Measurements from ENCODE around the gene AGPAT4. TPM values are rescaled to one million over a fixed set of nuclear protein-coding genes. Genes with fewer than 3 reads are reported as not detected.

AGPAT4 gene
- total and polyA plus RNA-seq, 2 experiments from 2014 or later = 10.6 to 11.8 TPM

DNA sequence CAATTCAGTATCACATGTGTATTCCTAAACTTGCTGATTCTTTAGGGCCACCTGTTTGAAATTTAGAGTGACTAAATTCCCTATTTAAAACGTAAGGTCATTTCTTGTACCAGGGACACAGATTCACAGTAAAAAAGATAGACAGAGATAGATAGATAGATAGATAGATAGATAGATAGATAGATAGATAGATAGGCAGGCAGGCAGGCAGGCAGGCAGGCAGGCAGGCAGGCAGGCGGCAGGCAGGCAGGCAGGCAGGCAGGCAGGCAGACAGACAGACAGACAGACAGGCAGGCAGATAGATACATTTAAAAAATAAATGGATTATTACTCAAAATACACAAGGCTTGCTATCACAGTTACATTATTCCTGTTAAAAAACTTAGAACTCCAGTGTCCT lies 54.2 kb downstream of the AGPAT4 start:
- Histone ChIP-seq H3K36me3 (replicated peaks; ENCODE audit: insufficient read depth, low read depth) (no peaks in the 10 kb centered on the region), H2AFZ (no peak overlapping the region), H3K9me2 (replicated peaks; ENCODE audit: insufficient read depth) (no peaks in the 10 kb centered on the region), H4K20me1 (ENCODE audit: insufficient read depth, poor library complexity, severe bottlenecking) (no peaks in the 10 kb centered on the region), H3K4me1 (ENCODE audit: insufficient read depth) (no peaks in the 10 kb centered on the region), H3K79me2 (peaks cover 3% of the 10 kb centered on the region), H3K9me3 (ENCODE audit: low read depth) (no peaks in the 10 kb centered on the region), H3K4me2 (no peak overlapping the region), H3K4me3 (no peak overlapping the region), H3K27me3 (no peaks in the 10 kb centered on the region), H3K27ac (no peak overlapping the region)
- 73% methylated on average over 2 of the region's 2 CpGs for WGBS (ENCODE audit: low lambda C conversion rate, missing lambda C conversion rate)
- TF ChIP-seq EZH2 (IDR thresholded peaks at IDR 0.05; ENCODE audit: borderline replicate concordance) = no peak
- TF ChIP-seq, protein P1, sequence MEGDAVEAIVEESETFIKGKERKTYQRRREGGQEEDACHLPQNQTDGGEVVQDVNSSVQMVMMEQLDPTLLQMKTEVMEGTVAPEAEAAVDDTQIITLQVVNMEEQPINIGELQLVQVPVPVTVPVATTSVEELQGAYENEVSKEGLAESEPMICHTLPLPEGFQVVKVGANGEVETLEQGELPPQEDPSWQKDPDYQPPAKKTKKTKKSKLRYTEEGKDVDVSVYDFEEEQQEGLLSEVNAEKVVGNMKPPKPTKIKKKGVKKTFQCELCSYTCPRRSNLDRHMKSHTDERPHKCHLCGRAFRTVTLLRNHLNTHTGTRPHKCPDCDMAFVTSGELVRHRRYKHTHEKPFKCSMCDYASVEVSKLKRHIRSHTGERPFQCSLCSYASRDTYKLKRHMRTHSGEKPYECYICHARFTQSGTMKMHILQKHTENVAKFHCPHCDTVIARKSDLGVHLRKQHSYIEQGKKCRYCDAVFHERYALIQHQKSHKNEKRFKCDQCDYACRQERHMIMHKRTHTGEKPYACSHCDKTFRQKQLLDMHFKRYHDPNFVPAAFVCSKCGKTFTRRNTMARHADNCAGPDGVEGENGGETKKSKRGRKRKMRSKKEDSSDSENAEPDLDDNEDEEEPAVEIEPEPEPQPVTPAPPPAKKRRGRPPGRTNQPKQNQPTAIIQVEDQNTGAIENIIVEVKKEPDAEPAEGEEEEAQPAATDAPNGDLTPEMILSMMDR (IDR thresholded peaks at IDR 0.05; ENCODE audit: poor library complexity) = no peak
- no peak for TF ChIP-seq EZH2phosphoT487 (IDR thresholded peaks at IDR 0.05; ENCODE audit: low read depth, severe bottlenecking, unreplicated experiment)
- DNase-seq (ENCODE audit: low spot score) = no peak

DNA sequence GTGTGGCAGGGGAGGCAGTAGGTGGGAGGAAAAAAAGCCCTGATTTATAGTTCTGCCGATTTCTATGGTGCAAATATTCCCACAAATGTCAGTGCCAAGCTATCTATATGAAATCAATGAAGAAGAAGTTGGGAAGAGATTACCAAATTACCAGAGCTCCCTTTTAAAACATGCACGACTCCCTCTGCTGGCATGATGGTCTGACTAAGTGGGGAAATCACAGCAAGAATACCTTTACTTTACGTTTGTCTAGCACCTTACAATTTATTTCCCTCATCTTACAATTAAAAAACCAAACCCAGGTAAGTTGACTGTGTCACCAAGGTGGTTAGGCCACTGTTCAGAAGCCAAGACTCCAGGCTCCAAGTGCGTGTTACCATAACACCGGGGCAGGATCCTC lies 55.6 kb downstream of the AGPAT4 start:
- WGBS (ENCODE audit: low lambda C conversion rate, missing lambda C conversion rate) = 96% methylated on average over 5 of the region's 5 CpGs
- Histone ChIP-seq H3K4me1 (ENCODE audit: insufficient read depth) (no peaks in the 10 kb centered on the region), H3K27ac (no peak overlapping the region), H3K9me2 (replicated peaks; ENCODE audit: insufficient read depth) (no peaks in the 10 kb centered on the region), H2AFZ (no peak overlapping the region), H3K4me2 (no peak overlapping the region), H3K4me3 (no peak overlapping the region), H3K9me3 (ENCODE audit: low read depth) (no peaks in the 10 kb centered on the region), H4K20me1 (ENCODE audit: insufficient read depth, poor library complexity, severe bottlenecking) (no peaks in the 10 kb centered on the region), H3K79me2 (peaks cover 3% of the 10 kb centered on the region), H3K27me3 (no peaks in the 10 kb centered on the region), H3K36me3 (replicated peaks; ENCODE audit: insufficient read depth, low read depth) (no peaks in the 10 kb centered on the region)
- no peak for DNase-seq (ENCODE audit: low spot score)
- TF ChIP-seq, protein P1 (IDR thresholded peaks at IDR 0.05; ENCODE audit: poor library complexity) = no peak
- TF ChIP-seq EZH2 (IDR thresholded peaks at IDR 0.05; ENCODE audit: borderline replicate concordance) (no peak), EZH2phosphoT487 (IDR thresholded peaks at IDR 0.05; ENCODE audit: low read depth, severe bottlenecking, unreplicated experiment) (no peak)

GRCh38 chr6:161217628-161218027 lies 56.2 kb downstream of the AGPAT4 start:
- Histone ChIP-seq H3K4me3 (no peak overlapping the region), H3K9me3 (ENCODE audit: low read depth) (no peaks in the 10 kb centered on the region), H3K4me2 (no peak overlapping the region), H3K4me1 (ENCODE audit: insufficient read depth) (no peaks in the 10 kb centered on the region), H2AFZ (no peak overlapping the region), H3K9me2 (replicated peaks; ENCODE audit: insufficient read depth) (no peaks in the 10 kb centered on the region), H4K20me1 (ENCODE audit: insufficient read depth, poor library complexity, severe bottlenecking) (no peaks in the 10 kb centered on the region), H3K27ac (no peak overlapping the region), H3K27me3 (no peaks in the 10 kb centered on the region), H3K79me2 (peaks cover 7% of the 10 kb centered on the region), H3K36me3 (replicated peaks; ENCODE audit: insufficient read depth, low read depth) (no peaks in the 10 kb centered on the region)
- TF ChIP-seq EZH2 (IDR thresholded peaks at IDR 0.05; ENCODE audit: borderline replicate concordance) (no peak), EZH2phosphoT487 (IDR thresholded peaks at IDR 0.05; ENCODE audit: low read depth, severe bottlenecking, unreplicated experiment) (no peak)
- TF ChIP-seq, protein P1 (IDR thresholded peaks at IDR 0.05; ENCODE audit: poor library complexity) = no peak
- no peak for DNase-seq (ENCODE audit: low spot score)
- WGBS (ENCODE audit: low lambda C conversion rate, missing lambda C conversion rate) = 94% methylated on average over 5 of the region's 5 CpGs

Data from hepatocyte (in vitro differentiated cells).